H9 (cell line): Measurements from ENCODE around the gene COL4A4. TPM values are rescaled to one million over a fixed set of nuclear protein-coding genes. Genes with fewer than 3 reads are reported as not detected.

Experiments used
- DNase-seq: peaks from one replicate; pipeline ENCODE4 v3.0.0-alpha.2; 2017
- H2AFZ ChIP-seq: one replicate; pipeline ENCODE4 v1.6.1; 2013; ENCODE audit warnings: mild to moderate bottlenecking, low read length, control low read depth, moderate library complexity
- H2AK5ac ChIP-seq: 2 replicates; pipeline ENCODE4 v1.6.1; 2013; ENCODE audit warnings: low read length, control low read depth, mixed read lengths; ENCODE audit not compliant: insufficient read length
- H2BK120ac ChIP-seq: one replicate; pipeline ENCODE4 v1.6.1; 2013; ENCODE audit warnings: low read depth, mild to moderate bottlenecking, low read length, control low read depth, inconsistent platforms; ENCODE audit not compliant: poor library complexity, severe bottlenecking
- H2BK12ac ChIP-seq: 2 replicates; pipeline ENCODE4 v1.6.1; 2013; ENCODE audit warnings: low read length, control low read depth, mixed read lengths, low read depth; ENCODE audit not compliant: insufficient read length
- H2BK15ac ChIP-seq: 2 replicates; pipeline ENCODE4 v1.6.1; 2013; ENCODE audit warnings: low read depth, low read length, control low read depth
- H2BK20ac ChIP-seq: one replicate; pipeline ENCODE4 v1.6.1; 2013; ENCODE audit warnings: low read depth, mild to moderate bottlenecking, low read length, control low read depth, inconsistent platforms; ENCODE audit not compliant: poor library complexity, severe bottlenecking
- H2BK5ac ChIP-seq: 2 replicates; pipeline ENCODE4 v1.6.1; 2013; ENCODE audit warnings: low read length, control low read depth, mixed read lengths; ENCODE audit not compliant: insufficient read length
- H3K14ac ChIP-seq: 2 replicates; pipeline ENCODE4 v1.6.1; 2013; ENCODE audit warnings: low read length, control low read depth; ENCODE audit not compliant: insufficient read depth
- H3K18ac ChIP-seq: 2 replicates; pipeline ENCODE4 v1.6.1; 2013; ENCODE audit warnings: low read depth, mild to moderate bottlenecking, mixed read lengths, low read length, control low read depth; ENCODE audit not compliant: insufficient read length
- H3K23ac ChIP-seq: 2 replicates; pipeline ENCODE4 v1.6.1; 2013; ENCODE audit warnings: low read length, control low read depth, mixed read lengths, low read depth; ENCODE audit not compliant: insufficient read length
- H3K23me2 ChIP-seq: 2 replicates; pipeline ENCODE4 v1.6.1; 2013; ENCODE audit warnings: low read depth, mild to moderate bottlenecking, mixed read lengths, low read length, control low read depth; ENCODE audit not compliant: insufficient read length, poor library complexity, severe bottlenecking
- H3K27ac ChIP-seq: 2 replicates; pipeline ENCODE4 v1.5.1; 2013; ENCODE audit warnings: low read length, control low read depth, mixed read lengths, low read depth; ENCODE audit not compliant: insufficient read length
- H3K27me3 ChIP-seq: 2 replicates; pipeline ENCODE4 v1.6.1; 2013; ENCODE audit warnings: low read length, control low read depth, inconsistent platforms; ENCODE audit not compliant: insufficient read depth
- H3K4ac ChIP-seq: 2 replicates; pipeline ENCODE4 v1.6.1; 2013; ENCODE audit warnings: low read depth, mild to moderate bottlenecking, control low read depth, inconsistent platforms, low read length, moderate library complexity
- H3K4me1 ChIP-seq: 2 replicates; pipeline ENCODE4 v1.6.1; 2013; ENCODE audit warnings: low read length, control low read depth, inconsistent platforms; ENCODE audit not compliant: insufficient read depth
- H3K4me2 ChIP-seq: 2 replicates; pipeline ENCODE4 v1.6.1; 2013; ENCODE audit warnings: low read length, control low read depth, mixed read lengths; ENCODE audit not compliant: insufficient read length, insufficient read depth
- H3K56ac ChIP-seq: 2 replicates; pipeline ENCODE4 v1.6.1; 2013; ENCODE audit warnings: low read depth, mild to moderate bottlenecking, mixed read lengths, low read length, control low read depth; ENCODE audit not compliant: insufficient read length
- H3K79me1 ChIP-seq: 2 replicates; pipeline ENCODE4 v1.6.1; 2013; ENCODE audit warnings: low read depth, mild to moderate bottlenecking, moderate library complexity, low read length, control low read depth, inconsistent platforms; ENCODE audit not compliant: insufficient read depth, poor library complexity, severe bottlenecking
- H3K79me2 ChIP-seq: 2 replicates; pipeline ENCODE4 v1.6.1; 2013; ENCODE audit warnings: low read length, control low read depth, inconsistent platforms; ENCODE audit not compliant: insufficient read depth
- H3K9ac ChIP-seq: 2 replicates; pipeline ENCODE4 v1.6.1; 2013; ENCODE audit warnings: low read length, control low read depth, mixed read lengths; ENCODE audit not compliant: insufficient read length; ENCODE audit errors: extremely low read depth
- H3K9me3 ChIP-seq: one replicate; pipeline ENCODE4 v1.6.1; 2013; ENCODE audit warnings: low read depth, low read length, inconsistent platforms; ENCODE audit not compliant: control insufficient read depth
- H3T11ph ChIP-seq: one replicate; pipeline ENCODE4 v1.6.1; 2013; ENCODE audit warnings: mild to moderate bottlenecking, low read length, control low read depth, inconsistent platforms
- H4K20me1 ChIP-seq: one replicate; pipeline ENCODE4 v1.6.1; 2013; ENCODE audit not compliant: control insufficient read depth, insufficient read length, insufficient read depth
- H4K5ac ChIP-seq: 2 replicates; pipeline ENCODE4 v1.6.1; 2013; ENCODE audit warnings: low read depth, mild to moderate bottlenecking, mixed read lengths, low read length, control low read depth; ENCODE audit not compliant: insufficient read length
- H4K8ac ChIP-seq: replicated peaks from 2 replicates; pipeline ENCODE4 v1.6.1; 2013; ENCODE audit warnings: low read length, control low read depth, mixed read lengths, low read depth; ENCODE audit not compliant: insufficient read length
- H4K91ac ChIP-seq: 2 replicates; pipeline ENCODE4 v1.6.1; 2013; ENCODE audit warnings: low read depth, mild to moderate bottlenecking, moderate library complexity, mixed read lengths, low read length, control low read depth; ENCODE audit not compliant: insufficient read length
- H3K27ac Mint-ChIP-seq, 3 experiments: 2 replicates in 2 of 3; 3 replicates in 1 of 3; pipeline ENCODE4 v1.8.0; 2020 to 2021; ENCODE audit warnings: mixed read lengths in 3 of 3, mild to moderate bottlenecking in 1 of 3, moderate library complexity in 1 of 3
- H3K27me3 Mint-ChIP-seq: 2 replicates; pipeline ENCODE4 v1.8.0; 2021; ENCODE audit warnings: low read depth, mild to moderate bottlenecking, moderate library complexity, mixed read lengths
- H3K36me3 Mint-ChIP-seq, 3 experiments: 2 replicates in 2 of 3; 3 replicates in 1 of 3; pipeline ENCODE4 v1.8.0; 2020 to 2021; ENCODE audit warnings: low read depth in 3 of 3, mixed read lengths in 3 of 3; ENCODE audit not compliant: insufficient read depth in 1 of 3
- H3K4me1 Mint-ChIP-seq, 2 experiments: 2 replicates each; pipeline ENCODE4 v1.8.0; 2020; ENCODE audit warnings: mixed read lengths in 2 of 2
- H3K4me3 Mint-ChIP-seq, 2 experiments: 2 replicates in 1 of 2; 3 replicates in 1 of 2; pipeline ENCODE4 v1.8.0; 2020 to 2021; ENCODE audit warnings: mild to moderate bottlenecking in 2 of 2, mixed read lengths in 2 of 2, moderate library complexity in 1 of 2
- H3K9me3 Mint-ChIP-seq, 2 experiments: 2 replicates in 1 of 2; 3 replicates in 1 of 2; pipeline ENCODE4 v1.8.0; 2020; ENCODE audit warnings: mild to moderate bottlenecking in 2 of 2, mixed read lengths in 2 of 2, moderate library complexity in 1 of 2
- CTCF ChIP-seq: fragments of 200-600 bp; sonication (generic); conservative IDR thresholded peaks from 3 replicates; pipeline ENCODE4 v1.8.0; 2021; ENCODE audit warnings: antibody characterized with exemption, mild to moderate bottlenecking
- WGBS: extraction: QIAGEN DNeasy Blood & Tissue Kit; methylation state at CpG from one replicate; pipeline ENCODE4 v1.1.7; 2013; ENCODE audit warnings: missing lambda C conversion rate, low lambda C conversion rate, mixed read lengths; ENCODE audit not compliant: insufficient read length; ENCODE audit errors: extremely low coverage; 5-methylcytosine and 5-hydroxymethylcytosine counted together
- total RNA-seq: library from RNA; stranded (reverse); gene quantifications from 2 replicates; pipeline ENCODE4 v1.2.1, GENCODE V29; 2021

The COL4A4 gene
- total RNA-seq, 1 experiment from 2014 or later, result 0.92 TPM

- Histone ChIP-seq H2AFZ (no peak overlapping the region), H3K27me3 (no peaks in the 10 kb centered on the region), H3K4ac (no peak overlapping the region), H2BK12ac (no peak overlapping the region), H3K4me1 (peaks cover 4% of the 10 kb centered on the region; the same call in 1 of the 2 replicates), H3K9ac (no peak overlapping the region), H3K23me2 (no peaks in the 10 kb centered on the region), H3K27ac (no peak overlapping the region), H2BK120ac (no peak overlapping the region), H4K5ac (no peak overlapping the region), H3K79me2 (no peaks in the 10 kb centered on the region), H4K8ac (no peak overlapping the region), H2BK15ac (no peak overlapping the region), H3K18ac (no peak overlapping the region), H3K4me2 (no peak overlapping the region), H3K9me3 (no peaks in the 10 kb centered on the region), H3K79me1 (no peaks in the 10 kb centered on the region), H4K20me1 (no peaks in the 10 kb centered on the region), H3K14ac (no peak overlapping the region), H2BK5ac (no peak overlapping the region), H2BK20ac (no peak overlapping the region), H3K23ac (no peak overlapping the region), H2AK5ac (no peak overlapping the region), H3T11ph (no peak overlapping the region), H3K56ac (no peak overlapping the region), H4K91ac (no peak overlapping the region)
- no CpG with 5 or more reads among the region's 12 CpGs for WGBS
- Mint-ChIP-seq H3K9me3 (no peaks in the 10 kb centered on the region), H3K36me3 (no peaks in the 10 kb centered on the region), H3K4me3 (no peak overlapping the region; a peak in 1 of 5 replicates), H3K4me1 (peaks cover 11% of the 10 kb centered on the region in 2 experiments), H3K27me3 (no peaks in the 10 kb centered on the region), H3K27ac (peak overlapping the region in 1 of 3 experiments; percentile 69; a peak in 1 of 7 replicates)
- TF ChIP-seq CTCF, result no peak
- no peak for DNase-seq
Measured at GRCh38 chr2:226983895-226984749, 179.9 kb downstream of the COL4A4 start.
